HepG2 (cell line): ENCODE results near the gene SDR39U1. TPM values are rescaled to one million over a fixed set of nuclear protein-coding genes. Genes with fewer than 3 reads are reported as not detected.

Experiments used
- ATRX ChIP-seq: sonication (generic); formaldehyde crosslinking; IDR thresholded peaks from 2 replicates; pipeline ENCODE4 v1.4.0; 2020; ENCODE audit warnings: missing genetic modification reagents, borderline replicate concordance
- BORCS8-MEF2B ChIP-seq: sonication (generic); formaldehyde crosslinking; IDR thresholded peaks from 2 replicates; pipeline ENCODE4 v1.8.0; 2022; ENCODE audit warnings: mild to moderate bottlenecking, missing genetic modification reagents
- EHMT2 ChIP-seq: fragments of 200-600 bp; sonication (generic); IDR thresholded peaks from 2 replicates; pipeline ENCODE4 v1.7.0; 2017; ENCODE audit warnings: antibody characterized with exemption, low read depth, low read length, borderline replicate concordance
- ETV6 ChIP-seq: sonication (generic); formaldehyde crosslinking; conservative IDR thresholded peaks from 2 replicates; pipeline ENCODE4 v1.4.0; 2020; ENCODE audit warnings: missing genetic modification reagents
- FOXC1 ChIP-seq: sonication (generic); formaldehyde crosslinking; IDR thresholded peaks from 2 replicates; pipeline ENCODE4 v1.8.0; 2022; ENCODE audit warnings: mild to moderate bottlenecking, missing genetic modification reagents, borderline replicate concordance
- IKZF1 ChIP-seq: fragments of 450-650 bp; IDR thresholded peaks from 2 replicates; pipeline ENCODE4 v1.7.1; 2016
- IRX3 ChIP-seq: sonication (generic); formaldehyde crosslinking; IDR thresholded peaks from 2 replicates; pipeline ENCODE4 v1.8.1; 2023; ENCODE audit warnings: mild to moderate bottlenecking, low read depth, missing genetic modification reagents, borderline replicate concordance
- NFE2 ChIP-seq: sonication (generic); formaldehyde crosslinking; IDR thresholded peaks from 2 replicates; pipeline ENCODE4 v1.4.0; 2020; ENCODE audit warnings: missing genetic modification reagents
- NRL ChIP-seq: sonication (generic); formaldehyde crosslinking; IDR thresholded peaks from 2 replicates; pipeline ENCODE4 v1.5.0; 2020; ENCODE audit warnings: missing genetic modification reagents, mild to moderate bottlenecking, moderate library complexity, borderline replicate concordance
- PHF5A ChIP-seq: IDR thresholded peaks from one replicate; pipeline ENCODE4 v1.6.1; 2018; ENCODE audit warnings: low read depth, missing genetic modification reagents; ENCODE audit not compliant: unreplicated experiment
- PRMT3 ChIP-seq: sonication (generic); formaldehyde crosslinking; IDR thresholded peaks from 2 replicates; pipeline ENCODE4 v1.8.1; 2022; ENCODE audit warnings: low read depth, mild to moderate bottlenecking, moderate library complexity, missing genetic modification reagents, borderline replicate concordance
- RFX1 ChIP-seq: fragments of 450-650 bp; IDR thresholded peaks from 2 replicates; pipeline ENCODE4 v1.6.1; 2017
- SAFB2 ChIP-seq: sonication (generic); formaldehyde crosslinking; IDR thresholded peaks from 2 replicates; pipeline ENCODE4 v1.5.1; 2020; ENCODE audit warnings: missing genetic modification reagents, low read depth, mild to moderate bottlenecking, borderline replicate concordance
- SAP130 ChIP-seq: IDR thresholded peaks from 2 replicates; pipeline ENCODE4 v1.6.1; 2016; ENCODE audit warnings: low read depth
- STAG1 ChIP-seq: sonication (generic); formaldehyde crosslinking; IDR thresholded peaks from 2 replicates; pipeline ENCODE4 v1.4.0; 2020; ENCODE audit warnings: missing genetic modification reagents
- TBP ChIP-seq: sonication (generic); formaldehyde crosslinking; IDR thresholded peaks from 2 replicates; pipeline ENCODE4 v1.5.0; 2020; ENCODE audit warnings: missing genetic modification reagents
- TBX2 ChIP-seq: sonication (generic); formaldehyde crosslinking; IDR thresholded peaks from 2 replicates; pipeline ENCODE4 v1.5.0; 2020; ENCODE audit warnings: missing genetic modification reagents, mild to moderate bottlenecking, borderline replicate concordance
- TMF1 ChIP-seq: sonication (generic); formaldehyde crosslinking; IDR thresholded peaks from 2 replicates; pipeline ENCODE4 v1.8.1; 2022; ENCODE audit warnings: low read depth, missing genetic modification reagents
- ZBTB20 ChIP-seq: sonication (generic); formaldehyde crosslinking; IDR thresholded peaks from 2 replicates; pipeline ENCODE4 v1.8.1; 2023; ENCODE audit warnings: missing genetic modification reagents, low read depth, mild to moderate bottlenecking, borderline replicate concordance
- ZNF234 ChIP-seq: sonication (generic); formaldehyde crosslinking; conservative IDR thresholded peaks from 2 replicates; pipeline ENCODE4 v1.5.1; 2020; ENCODE audit warnings: mild to moderate bottlenecking, missing genetic modification reagents
- ZNF468 ChIP-seq: sonication (generic); formaldehyde crosslinking; IDR thresholded peaks from 2 replicates; pipeline ENCODE4 v1.8.0; 2022; ENCODE audit warnings: mild to moderate bottlenecking, moderate library complexity, missing genetic modification reagents
- ZNF792 ChIP-seq: IDR thresholded peaks from 2 replicates; pipeline ENCODE4 v1.6.1; 2016
- polyA plus RNA-seq, 8 experiments: library from polyadenylated mRNA; depleted of rRNA in 3 of 8; stranded (reverse) in 7 of 8; unstranded in 1 of 8; fragments of >200 nt; fragmentation: Illumina TruSeq in 4 of 8; extraction: Trizol in 4 of 8; gene quantifications; 2 replicates each; pipeline versions ENCODE4 v1.2.1 to v1.2.3, GENCODE V29; 2011 to 2016; ENCODE audit warnings: low read depth in 4 of 8, missing spikeins in 1 of 8, mixed read lengths in 1 of 8; ENCODE audit not compliant: insufficient read depth in 1 of 8
- total RNA-seq, 5 experiments: library from RNA; depleted of rRNA; stranded (reverse); fragments of >200 nt; fragmentation: Illumina TruSeq; extraction: Trizol; gene quantifications; 2 replicates each; pipeline ENCODE4 v1.2.3, GENCODE V29; 2016; ENCODE audit warnings: low read depth in 1 of 5
- TF ChIP-seq, protein P1 (sequence below): sonication (generic); formaldehyde crosslinking; IDR thresholded peaks from 2 replicates; pipeline ENCODE4 v1.5.1; 2020; ENCODE audit warnings: mild to moderate bottlenecking, moderate library complexity, missing genetic modification reagents
- TF ChIP-seq, protein P2 (sequence below): IDR thresholded peaks from 2 replicates; pipeline ENCODE4 v1.6.1; 2016
- TF ChIP-seq, protein P3 (sequence below): sonication (generic); formaldehyde crosslinking; IDR thresholded peaks from 2 replicates; pipeline ENCODE4 v1.5.1; 2020; ENCODE audit warnings: mild to moderate bottlenecking, missing genetic modification reagents, moderate library complexity
- TF ChIP-seq, protein P4 (sequence below): sonication (generic); formaldehyde crosslinking; conservative IDR thresholded peaks from 2 replicates; pipeline ENCODE4 v1.4.0; 2020; ENCODE audit warnings: missing genetic modification reagents
- TF ChIP-seq, protein P5 (sequence below): sonication (generic); formaldehyde crosslinking; IDR thresholded peaks from 2 replicates; pipeline ENCODE4 v1.5.0; 2020; ENCODE audit warnings: missing genetic modification reagents

The SDR39U1 gene
- total and polyA plus RNA-seq, 2 of the 13 experiments (the other 11 are each of a cell fraction or from before 2014, with no cell fraction given): 34.4 to 129 TPM

DNA sequence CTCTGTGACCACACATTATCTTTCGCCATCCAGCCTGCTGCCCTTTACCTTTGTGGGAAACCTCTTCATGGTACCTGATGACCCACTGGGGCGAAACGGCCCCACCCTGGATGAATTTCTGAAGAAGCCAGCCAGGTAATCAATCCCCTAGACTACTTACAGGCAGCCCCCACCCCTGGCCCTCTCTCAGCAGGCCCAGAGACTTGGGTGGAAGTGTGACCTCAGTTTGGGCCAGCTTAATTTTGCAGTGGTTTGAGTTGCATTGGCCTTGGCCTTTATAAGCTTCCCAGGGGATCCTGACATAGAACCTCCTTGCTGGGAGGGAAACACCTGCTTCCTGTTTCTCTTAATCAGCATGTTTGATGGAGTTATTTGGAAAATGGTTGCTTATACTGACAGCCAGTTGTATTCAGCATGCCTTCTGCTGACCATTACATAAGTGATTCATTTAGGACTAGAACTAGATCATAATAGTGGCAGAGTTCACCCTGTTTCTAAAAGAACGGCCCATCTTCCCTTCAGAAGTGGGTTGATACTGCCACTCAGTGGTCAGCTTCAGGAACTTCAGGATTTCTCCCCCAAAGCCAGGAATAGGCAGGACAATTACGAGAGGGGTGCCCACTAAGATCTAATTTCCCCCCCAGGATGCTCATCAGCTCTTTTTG, 6.1 kb downstream of the SDR39U1 start (continued):
- TF ChIP-seq FOXC1 (no peak; the same call in 1 of the 2 replicates), TBP (CRISPR knock-in tag) (no peak), ZNF234 (CRISPR knock-in tag) (no peak), IRX3 (CRISPR knock-in tag) (no peak), ZNF792 (CRISPR knock-in tag) (no peak), SAP130 (peak; percentile 29; the same call in 1 of the 2 replicates), PHF5A (peak; percentile 61), SAFB2 (CRISPR knock-in tag) (no peak), ATRX (no peak), STAG1 (peak; percentile 98), BORCS8-MEF2B (no peak; the same call in 1 of the 2 replicates), ZBTB20 (no peak), RFX1 (no peak), TMF1 (CRISPR knock-in tag) (no peak), IKZF1 (no peak), EHMT2 (no peak), NRL (CRISPR knock-in tag) (no peak), PRMT3 (CRISPR knock-in tag) (no peak), NFE2 (CRISPR knock-in tag) (no peak), ETV6 (CRISPR knock-in tag) (no peak; the same call in 1 of the 2 replicates), ZNF468 (no peak), TBX2 (peak; percentile 26; the same call in 1 of the 2 replicates)
- TF ChIP-seq, protein P1, sequence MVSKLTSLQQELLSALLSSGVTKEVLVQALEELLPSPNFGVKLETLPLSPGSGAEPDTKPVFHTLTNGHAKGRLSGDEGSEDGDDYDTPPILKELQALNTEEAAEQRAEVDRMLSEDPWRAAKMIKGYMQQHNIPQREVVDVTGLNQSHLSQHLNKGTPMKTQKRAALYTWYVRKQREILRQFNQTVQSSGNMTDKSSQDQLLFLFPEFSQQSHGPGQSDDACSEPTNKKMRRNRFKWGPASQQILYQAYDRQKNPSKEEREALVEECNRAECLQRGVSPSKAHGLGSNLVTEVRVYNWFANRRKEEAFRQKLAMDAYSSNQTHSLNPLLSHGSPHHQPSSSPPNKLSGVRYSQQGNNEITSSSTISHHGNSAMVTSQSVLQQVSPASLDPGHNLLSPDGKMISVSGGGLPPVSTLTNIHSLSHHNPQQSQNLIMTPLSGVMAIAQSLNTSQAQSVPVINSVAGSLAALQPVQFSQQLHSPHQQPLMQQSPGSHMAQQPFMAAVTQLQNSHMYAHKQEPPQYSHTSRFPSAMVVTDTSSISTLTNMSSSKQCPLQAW (CRISPR knock-in tag): peak; percentile 93
- TF ChIP-seq, protein P2, sequence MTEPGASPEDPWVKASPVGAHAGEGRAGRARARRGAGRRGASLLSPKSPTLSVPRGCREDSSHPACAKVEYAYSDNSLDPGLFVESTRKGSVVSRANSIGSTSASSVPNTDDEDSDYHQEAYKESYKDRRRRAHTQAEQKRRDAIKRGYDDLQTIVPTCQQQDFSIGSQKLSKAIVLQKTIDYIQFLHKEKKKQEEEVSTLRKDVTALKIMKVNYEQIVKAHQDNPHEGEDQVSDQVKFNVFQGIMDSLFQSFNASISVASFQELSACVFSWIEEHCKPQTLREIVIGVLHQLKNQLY (CRISPR knock-in tag): no peak
- TF ChIP-seq, protein P3, sequence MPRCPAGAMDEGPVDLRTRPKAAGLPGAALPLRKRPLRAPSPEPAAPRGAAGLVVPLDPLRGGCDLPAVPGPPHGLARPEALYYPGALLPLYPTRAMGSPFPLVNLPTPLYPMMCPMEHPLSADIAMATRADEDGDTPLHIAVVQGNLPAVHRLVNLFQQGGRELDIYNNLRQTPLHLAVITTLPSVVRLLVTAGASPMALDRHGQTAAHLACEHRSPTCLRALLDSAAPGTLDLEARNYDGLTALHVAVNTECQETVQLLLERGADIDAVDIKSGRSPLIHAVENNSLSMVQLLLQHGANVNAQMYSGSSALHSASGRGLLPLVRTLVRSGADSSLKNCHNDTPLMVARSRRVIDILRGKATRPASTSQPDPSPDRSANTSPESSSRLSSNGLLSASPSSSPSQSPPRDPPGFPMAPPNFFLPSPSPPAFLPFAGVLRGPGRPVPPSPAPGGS (CRISPR knock-in tag): peak; percentile 21; the same call in 1 of the 2 replicates
- TF ChIP-seq, protein P4, sequence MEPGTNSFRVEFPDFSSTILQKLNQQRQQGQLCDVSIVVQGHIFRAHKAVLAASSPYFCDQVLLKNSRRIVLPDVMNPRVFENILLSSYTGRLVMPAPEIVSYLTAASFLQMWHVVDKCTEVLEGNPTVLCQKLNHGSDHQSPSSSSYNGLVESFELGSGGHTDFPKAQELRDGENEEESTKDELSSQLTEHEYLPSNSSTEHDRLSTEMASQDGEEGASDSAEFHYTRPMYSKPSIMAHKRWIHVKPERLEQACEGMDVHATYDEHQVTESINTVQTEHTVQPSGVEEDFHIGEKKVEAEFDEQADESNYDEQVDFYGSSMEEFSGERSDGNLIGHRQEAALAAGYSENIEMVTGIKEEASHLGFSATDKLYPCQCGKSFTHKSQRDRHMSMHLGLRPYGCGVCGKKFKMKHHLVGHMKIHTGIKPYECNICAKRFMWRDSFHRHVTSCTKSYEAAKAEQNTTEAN: 0 out of 2 replicates have a peak, but pooled peaks have one; percentile 41
- TF ChIP-seq, protein P5, sequence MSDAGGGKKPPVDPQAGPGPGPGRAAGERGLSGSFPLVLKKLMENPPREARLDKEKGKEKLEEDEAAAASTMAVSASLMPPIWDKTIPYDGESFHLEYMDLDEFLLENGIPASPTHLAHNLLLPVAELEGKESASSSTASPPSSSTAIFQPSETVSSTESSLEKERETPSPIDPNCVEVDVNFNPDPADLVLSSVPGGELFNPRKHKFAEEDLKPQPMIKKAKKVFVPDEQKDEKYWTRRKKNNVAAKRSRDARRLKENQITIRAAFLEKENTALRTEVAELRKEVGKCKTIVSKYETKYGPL (CRISPR knock-in tag): peak; percentile 60; the same call in 1 of the 2 replicates
